IMR-90 (cell line): ENCODE results near the gene RCHY1. TPM values are rescaled to one million over a fixed set of nuclear protein-coding genes. Genes with fewer than 3 reads are reported as not detected.

Experiments used
- ATAC-seq: fragments of 200-7000 bp; cut with Tn5 transposase; 2 replicates; pipeline ENCODE4 v1.9.1; 2020; ENCODE audit warnings: low read depth, mild to moderate bottlenecking, moderate library complexity
- BruUV-seq: library from RNA; stranded (reverse); fragments of 400-500 nt; replicated peaks from 2 replicates; lab custom pipeline; 2021; lab: Mats Ljungman, UMichigan
- CTCF ChIA-PET: fragments of 300-600 bp; formaldehyde crosslinking; extraction: SDS; loops from one replicate; lab custom pipeline; 2021; ENCODE audit warnings: antibody characterized with exemption; lab: Yijun Ruan, JAX
- POLR2A ChIA-PET: fragments of 300-600 bp; sonication (Branson Sonifier 250); formaldehyde crosslinking; loops from one replicate; lab custom pipeline; 2022; ENCODE audit warnings: antibody characterized with exemption; ENCODE audit not compliant: unreplicated experiment; lab: Charles Lee
- DNase-seq: peaks from one replicate; pipeline ENCODE4 v3.0.0; 2013
- H2AFZ ChIP-seq: replicated peaks from 2 replicates; pipeline ENCODE3; 2013; ENCODE audit warnings: low read length, mild to moderate bottlenecking; ENCODE audit not compliant: poor library complexity
- H2AK5ac ChIP-seq: 2 replicates; pipeline ENCODE4 v1.6.1; 2013; ENCODE audit warnings: low read depth, low read length, inconsistent platforms
- H2AK9ac ChIP-seq: replicated peaks from 2 replicates; pipeline ENCODE3; 2013; ENCODE audit warnings: mild to moderate bottlenecking, low read depth, low read length, moderate library complexity; ENCODE audit not compliant: poor library complexity
- H2BK120ac ChIP-seq: 2 replicates; pipeline ENCODE4 v1.6.1; 2013; ENCODE audit warnings: low read depth, low read length, inconsistent platforms
- H2BK15ac ChIP-seq: 3 replicates; pipeline ENCODE4 v1.6.1; 2013; ENCODE audit warnings: low read depth, low read length, inconsistent platforms
- H2BK20ac ChIP-seq: 2 replicates; pipeline ENCODE4 v1.6.1; 2013; ENCODE audit warnings: low read depth, mild to moderate bottlenecking, inconsistent platforms, low read length, moderate library complexity
- H2BK5ac ChIP-seq: 2 replicates; pipeline ENCODE4 v1.6.1; 2013; ENCODE audit warnings: mild to moderate bottlenecking, low read depth, low read length, inconsistent platforms; ENCODE audit not compliant: poor library complexity, severe bottlenecking
- H3K14ac ChIP-seq: replicated peaks from 2 replicates; pipeline ENCODE4 v1.6.1; 2013; ENCODE audit warnings: low read depth, low read length, inconsistent platforms
- H3K18ac ChIP-seq: 2 replicates; pipeline ENCODE4 v1.6.1; 2013; ENCODE audit warnings: low read depth, low read length, control low read depth
- H3K23ac ChIP-seq: 2 replicates; pipeline ENCODE4 v1.6.1; 2013; ENCODE audit warnings: low read depth, low read length, inconsistent platforms
- H3K27ac ChIP-seq: 2 replicates; pipeline ENCODE4 v1.5.1; 2013; ENCODE audit warnings: mild to moderate bottlenecking, control low read depth, low read length; ENCODE audit not compliant: insufficient read depth
- H3K27me3 ChIP-seq: 2 replicates; pipeline ENCODE4 v1.6.1; 2013; ENCODE audit warnings: low read length; ENCODE audit not compliant: control insufficient read depth, insufficient read depth
- H3K36me3 ChIP-seq: 2 replicates; pipeline ENCODE4 v1.6.1; 2013; ENCODE audit warnings: low read length, mixed read lengths; ENCODE audit not compliant: control insufficient read depth, insufficient read depth
- H3K4ac ChIP-seq: 2 replicates; pipeline ENCODE4 v1.6.1; 2013; ENCODE audit warnings: low read depth, low read length, inconsistent platforms
- H3K4me1 ChIP-seq: 2 replicates; pipeline ENCODE4 v1.6.1; 2013; ENCODE audit warnings: low read length, mixed read lengths; ENCODE audit not compliant: control insufficient read depth, insufficient read depth
- H3K4me2 ChIP-seq: 2 replicates; pipeline ENCODE4 v1.6.1; 2013; ENCODE audit warnings: low read depth, mild to moderate bottlenecking, control low read depth, low read length, moderate library complexity
- H3K4me3 ChIP-seq: 2 replicates; pipeline ENCODE4 v1.5.1; 2013; ENCODE audit warnings: low read depth, mild to moderate bottlenecking, control low read depth, low read length, moderate library complexity; ENCODE audit not compliant: insufficient read depth
- H3K56ac ChIP-seq: 2 replicates; pipeline ENCODE4 v1.6.1; 2013; ENCODE audit warnings: low read length, inconsistent platforms; ENCODE audit not compliant: insufficient read depth; ENCODE audit errors: extremely low read depth
- H3K79me1 ChIP-seq, 2 experiments: 2 replicates each; pipeline ENCODE4 v1.6.1; 2013; ENCODE audit warnings: low read length in 2 of 2, inconsistent platforms in 1 of 2, low read depth in 1 of 2
- H3K9ac ChIP-seq: 2 replicates; pipeline ENCODE4 v1.6.1; 2013; ENCODE audit warnings: low read depth, low read length, control low read depth
- H3K9me1 ChIP-seq: 2 replicates; pipeline ENCODE4 v1.6.1; 2013; ENCODE audit warnings: low read length, inconsistent platforms; ENCODE audit not compliant: insufficient read depth
- H3K9me3 ChIP-seq: 2 replicates; pipeline ENCODE4 v1.6.1; 2013; ENCODE audit warnings: low read length; ENCODE audit not compliant: control insufficient read depth, insufficient read depth
- H4K20me1 ChIP-seq: 2 replicates; pipeline ENCODE4 v1.6.1; 2013; ENCODE audit warnings: low read length, inconsistent platforms; ENCODE audit not compliant: insufficient read depth
- H4K5ac ChIP-seq: 2 replicates; pipeline ENCODE4 v1.6.1; 2013; ENCODE audit warnings: mild to moderate bottlenecking, low read depth, low read length, control low read depth
- H4K8ac ChIP-seq, 2 experiments: 2 replicates each; pipeline ENCODE4 v1.6.1; 2013; ENCODE audit warnings: low read depth in 2 of 2, low read length in 2 of 2, control low read depth in 1 of 2, inconsistent platforms in 1 of 2
- H4K91ac ChIP-seq: 2 replicates; pipeline ENCODE4 v1.6.1; 2013; ENCODE audit warnings: low read depth, low read length, inconsistent platforms; ENCODE audit not compliant: insufficient read depth
- CEBPB ChIP-seq: IDR thresholded peaks from 2 replicates; pipeline ENCODE4 v1.6.1; 2012; ENCODE audit warnings: low read depth, low read length, improper control_type of control experiment
- MXI1 ChIP-seq: IDR thresholded peaks from 2 replicates; pipeline ENCODE4 v1.6.1; 2012; ENCODE audit warnings: low read depth, mild to moderate bottlenecking, low read length, moderate library complexity, borderline replicate concordance
- RCOR1 ChIP-seq: IDR thresholded peaks from 2 replicates; pipeline ENCODE4 v1.6.1; 2012; ENCODE audit warnings: mild to moderate bottlenecking, low read length, improper control_type of control experiment; ENCODE audit not compliant: insufficient replicate concordance
- WGBS, 2 experiments: methylation state at CpG; one replicate each; pipeline versions ENCODE4 v1.1.5 to v1.1.7; 2013; ENCODE audit warnings: missing lambda C conversion rate in 2 of 2; ENCODE audit not compliant: insufficient read length in 1 of 2; ENCODE audit errors: extremely low coverage in 2 of 2; 5-methylcytosine and 5-hydroxymethylcytosine counted together
- dilution Hi-C: fragments of 300-500 bp; cut with HindIII; formaldehyde crosslinking; loops from one replicate; pipeline ENCODE4 v1.14.3; 2018; ENCODE audit warnings: low sequenced_read_pairs; ENCODE audit not compliant: unreplicated experiment
- in situ Hi-C: fragments of 300-500 bp; cut with MboI; formaldehyde crosslinking; loops from 3 replicates; pipeline ENCODE4 v1.14.3; 2019; ENCODE audit warnings: low sequenced_read_pairs, inconsistent platforms, mixed read lengths
- intact Hi-C: fragments of 100-400 bp; cut with micrococcal nuclease; formaldehyde crosslinking; loops from 2 replicates; pipeline ENCODE4 v1.10.0; 2022
- polyA plus RNA-seq, 3 experiments: library from polyadenylated mRNA; depleted of rRNA; stranded (reverse); fragments of >200 nt; gene quantifications; 2 replicates each; pipeline ENCODE4 v1.2.3, GENCODE V29; 2012; ENCODE audit warnings: low replicate concordance in 1 of 3
- total RNA-seq: library from RNA; depleted of rRNA; stranded (reverse); fragments of >200 nt; gene quantifications from 2 replicates; pipeline ENCODE4 v1.2.3, GENCODE V29; 2012

RCHY1 gene
- total and polyA plus RNA-seq, 2 of the 4 experiments (the other 2 are of a cell fraction) = 20.1 to 22.4 TPM

DNA sequence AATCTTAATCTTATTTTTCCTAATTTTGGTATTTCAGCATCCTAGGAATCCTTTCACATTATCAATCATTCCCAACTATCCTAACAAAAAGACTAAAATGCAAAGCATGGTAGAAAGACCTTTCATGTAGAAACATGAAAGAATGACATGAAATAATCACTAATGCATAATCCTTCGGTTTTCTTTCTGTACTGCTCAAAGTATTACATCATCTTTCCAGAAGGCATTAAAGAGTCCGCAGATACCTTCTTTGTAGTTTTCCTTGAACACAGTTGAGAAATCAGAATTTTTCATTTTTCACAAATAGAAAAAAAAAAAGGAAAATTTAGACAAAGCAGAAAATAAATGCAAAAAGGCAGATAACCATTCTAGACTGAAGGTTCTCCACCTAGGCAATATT lies 11.5 kb downstream of the RCHY1 start:
- ChIA-PET CTCF (no interaction called here), POLR2A (no interaction called here)
- ATAC-seq (no peak), DNase-seq (no peak)
- Histone ChIP-seq H4K8ac (no peak overlapping the region), H3K4me2 (no peak overlapping the region), H3K9me3 (peaks cover 4% of the 10 kb centered on the region; the same call in 1 of the 2 replicates), H3K79me1 (peaks cover 7 to 13% of the 10 kb centered on the region in 2 experiments; a peak in 3 of 4 replicates), H3K4ac (no peak overlapping the region), H4K91ac (no peak overlapping the region), H3K4me1 (no peaks in the 10 kb centered on the region), H3K18ac (no peak overlapping the region), H3K14ac (no peak overlapping the region), H3K27ac (no peak overlapping the region), H2BK15ac (no peak overlapping the region), H4K5ac (no peak overlapping the region), H2AFZ (no peak overlapping the region), H2BK120ac (no peak overlapping the region), H3K56ac (no peak overlapping the region), H3K9ac (no peak overlapping the region), H4K20me1 (no peaks in the 10 kb centered on the region), H3K27me3 (no peaks in the 10 kb centered on the region), H3K23ac (no peak overlapping the region), H3K9me1 (no peaks in the 10 kb centered on the region), H2AK5ac (no peak overlapping the region), H2AK9ac (no peak overlapping the region), H2BK20ac (no peak overlapping the region), H2BK5ac (no peak overlapping the region), H3K36me3 (peaks cover 11% of the 10 kb centered on the region), H3K4me3 (no peak overlapping the region)
- intact Hi-C loops = no loop called here
- dilution Hi-C loops = no loop called here
- no CpG with 5 or more reads among the region's 2 CpGs for WGBS, 2 experiments
- no TSS peak for BruUV-seq
- TF ChIP-seq MXI1 = no peak
- no peak for TF ChIP-seq RCOR1
- peak; percentile 50; the same call in 1 of the 2 replicates for TF ChIP-seq CEBPB
- in situ Hi-C loops = no loop called here
